Measurements from ENCODE around the gene KANK2.

KANK2 gene

GRCh38 chr19:11238041-11238440, 40.7 kb upstream of the KANK2 start:
- no peak overlapping the region for H3K4me3 ChIP-seq (ENCODE audit: low read depth, low read length, poor library complexity, severe bottlenecking)
- H2AFZ ChIP-seq (ENCODE audit: low read length) = no peak overlapping the region
- no peak overlapping the region for H3K27ac ChIP-seq (ENCODE audit: low read depth, low read length, poor library complexity, severe bottlenecking)
- no peak overlapping the region for H3K4me2 ChIP-seq (ENCODE audit: low read length)
- H4K20me1 ChIP-seq (ENCODE audit: insufficient read depth, low read length) = no peaks in the 10 kb centered on the region
- H3K4me1 ChIP-seq (ENCODE audit: insufficient read depth, low read length, severe bottlenecking) = no peaks in the 10 kb centered on the region
- no peaks in the 10 kb centered on the region; the same call in 1 of the 2 replicates for H3K27me3 ChIP-seq (ENCODE audit: insufficient read depth, low read length)
- peaks cover under 1% of the 10 kb centered on the region; the same call in 1 of the 2 replicates for H3K36me3 ChIP-seq (ENCODE audit: insufficient read depth, low read length)
- no peaks in the 10 kb centered on the region for H3K79me2 ChIP-seq (ENCODE audit: insufficient read depth, low read length)
- H3K9me3 ChIP-seq (ENCODE audit: low read length) = no peaks in the 10 kb centered on the region
- H3K9me2 ChIP-seq (ENCODE audit: low read depth, low read length) = no peaks in the 10 kb centered on the region
- H3K9ac ChIP-seq (ENCODE audit: low read length) = no peak overlapping the region
- no peaks in the 10 kb centered on the region for H3F3A ChIP-seq (ENCODE audit: insufficient read depth, low read length)
- no peak for TF ChIP-seq EZH2 (IDR thresholded peaks at IDR 0.05; ENCODE audit: borderline replicate concordance, low read length)
- TF ChIP-seq, protein P1, sequence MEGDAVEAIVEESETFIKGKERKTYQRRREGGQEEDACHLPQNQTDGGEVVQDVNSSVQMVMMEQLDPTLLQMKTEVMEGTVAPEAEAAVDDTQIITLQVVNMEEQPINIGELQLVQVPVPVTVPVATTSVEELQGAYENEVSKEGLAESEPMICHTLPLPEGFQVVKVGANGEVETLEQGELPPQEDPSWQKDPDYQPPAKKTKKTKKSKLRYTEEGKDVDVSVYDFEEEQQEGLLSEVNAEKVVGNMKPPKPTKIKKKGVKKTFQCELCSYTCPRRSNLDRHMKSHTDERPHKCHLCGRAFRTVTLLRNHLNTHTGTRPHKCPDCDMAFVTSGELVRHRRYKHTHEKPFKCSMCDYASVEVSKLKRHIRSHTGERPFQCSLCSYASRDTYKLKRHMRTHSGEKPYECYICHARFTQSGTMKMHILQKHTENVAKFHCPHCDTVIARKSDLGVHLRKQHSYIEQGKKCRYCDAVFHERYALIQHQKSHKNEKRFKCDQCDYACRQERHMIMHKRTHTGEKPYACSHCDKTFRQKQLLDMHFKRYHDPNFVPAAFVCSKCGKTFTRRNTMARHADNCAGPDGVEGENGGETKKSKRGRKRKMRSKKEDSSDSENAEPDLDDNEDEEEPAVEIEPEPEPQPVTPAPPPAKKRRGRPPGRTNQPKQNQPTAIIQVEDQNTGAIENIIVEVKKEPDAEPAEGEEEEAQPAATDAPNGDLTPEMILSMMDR (IDR thresholded peaks at IDR 0.05; ENCODE audit: low read length) = no peak

- Histone ChIP-seq H4K20me1 (ENCODE audit: insufficient read depth, low read length) (no peaks in the 10 kb centered on the region), H3K27me3 (ENCODE audit: insufficient read depth, low read length) (no peaks in the 10 kb centered on the region; the same call in 1 of the 2 replicates), H3K27ac (ENCODE audit: low read depth, low read length, poor library complexity, severe bottlenecking) (no peak overlapping the region), H3K9ac (ENCODE audit: low read length) (no peak overlapping the region), H3K36me3 (ENCODE audit: insufficient read depth, low read length) (peaks cover 8% of the 10 kb centered on the region), H3F3A (ENCODE audit: insufficient read depth, low read length) (no peaks in the 10 kb centered on the region), H3K4me1 (ENCODE audit: insufficient read depth, low read length, severe bottlenecking) (no peaks in the 10 kb centered on the region), H3K9me2 (ENCODE audit: low read depth, low read length) (no peaks in the 10 kb centered on the region), H3K4me3 (ENCODE audit: low read depth, low read length, poor library complexity, severe bottlenecking) (no peak overlapping the region), H3K4me2 (ENCODE audit: low read length) (no peak overlapping the region), H3K79me2 (ENCODE audit: insufficient read depth, low read length) (no peaks in the 10 kb centered on the region), H2AFZ (ENCODE audit: low read length) (no peak overlapping the region), H3K9me3 (ENCODE audit: low read length) (no peaks in the 10 kb centered on the region)
- TF ChIP-seq, protein P1 (IDR thresholded peaks at IDR 0.05; ENCODE audit: low read length) = no peak
- no peak for TF ChIP-seq EZH2 (IDR thresholded peaks at IDR 0.05; ENCODE audit: borderline replicate concordance, low read length)
Observed at GRCh38 chr19:11237321-11237720, 40.0 kb upstream of the KANK2 start.

DNA sequence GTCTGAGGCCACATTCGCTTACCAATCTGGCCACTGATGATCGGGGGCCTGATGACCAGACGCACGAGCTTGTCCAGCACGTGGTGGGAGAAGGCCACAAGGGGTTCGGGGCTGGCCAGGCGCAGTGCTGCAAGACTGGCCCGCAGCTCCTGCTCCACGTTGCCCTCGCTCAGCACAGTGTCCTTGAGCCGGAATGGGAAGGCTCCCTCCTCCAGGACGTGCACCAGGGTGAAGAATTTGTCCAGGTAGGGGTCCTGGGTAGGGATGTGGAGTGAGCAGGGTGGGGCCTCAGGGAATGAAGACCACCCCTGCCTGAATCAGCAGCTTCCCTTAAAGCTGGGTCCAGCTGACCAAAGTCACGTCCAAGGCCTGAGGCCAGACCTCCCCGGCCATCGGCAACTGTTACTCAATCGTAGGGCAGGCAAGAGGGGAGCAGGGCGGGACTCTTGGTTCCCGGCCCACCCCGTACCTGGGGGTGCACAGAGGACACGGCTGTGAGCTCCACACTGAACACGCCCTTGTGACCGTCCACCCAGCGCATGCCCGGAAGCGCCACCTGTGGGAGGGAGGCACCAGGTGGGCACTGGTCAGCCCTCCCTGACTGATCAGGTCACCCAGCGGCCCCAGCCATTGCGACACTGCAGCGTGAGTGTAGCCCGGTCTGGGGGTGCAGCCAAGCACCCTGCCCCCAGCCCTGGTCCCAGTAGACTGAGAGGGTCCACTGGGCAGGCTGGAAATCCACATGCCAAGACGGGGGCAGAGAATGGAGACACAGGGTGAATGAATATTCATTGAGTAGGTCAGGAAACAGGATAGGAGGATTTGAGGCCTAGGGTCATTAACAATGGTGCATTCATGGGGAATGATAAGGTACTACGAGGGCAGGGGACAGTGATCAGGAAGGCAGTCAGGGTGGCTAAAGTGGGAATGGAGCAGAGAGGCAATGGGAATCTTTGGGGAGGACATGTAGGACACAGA, 39.3 kb upstream of the KANK2 start:
- Histone ChIP-seq H3K27me3 (ENCODE audit: insufficient read depth, low read length) (no peaks in the 10 kb centered on the region), H3K27ac (ENCODE audit: low read depth, low read length, poor library complexity, severe bottlenecking) (no peak overlapping the region), H3K36me3 (ENCODE audit: insufficient read depth, low read length) (peaks cover 12% of the 10 kb centered on the region), H3K4me3 (ENCODE audit: low read depth, low read length, poor library complexity, severe bottlenecking) (no peak overlapping the region), H3K9me3 (ENCODE audit: low read length) (no peaks in the 10 kb centered on the region), H3F3A (ENCODE audit: insufficient read depth, low read length) (no peaks in the 10 kb centered on the region), H3K9me2 (ENCODE audit: low read depth, low read length) (no peaks in the 10 kb centered on the region), H4K20me1 (ENCODE audit: insufficient read depth, low read length) (no peaks in the 10 kb centered on the region), H2AFZ (ENCODE audit: low read length) (no peak overlapping the region), H3K4me2 (ENCODE audit: low read length) (no peak overlapping the region), H3K4me1 (ENCODE audit: insufficient read depth, low read length, severe bottlenecking) (no peaks in the 10 kb centered on the region), H3K9ac (ENCODE audit: low read length) (no peak overlapping the region), H3K79me2 (ENCODE audit: insufficient read depth, low read length) (no peaks in the 10 kb centered on the region)
- TF ChIP-seq, protein P1 (IDR thresholded peaks at IDR 0.05; ENCODE audit: low read length) = no peak
- no peak for TF ChIP-seq EZH2 (IDR thresholded peaks at IDR 0.05; ENCODE audit: borderline replicate concordance, low read length)

All from OCI-LY1 (cell line).